ENCODE data around the gene HLA-DPB1. TPM values are rescaled to one million over a fixed set of nuclear protein-coding genes. Genes with fewer than 3 reads are reported as not detected.

Gene HLA-DPB1
- total RNA-seq, 4 donors from 2014 or later = 9.5 to 104 (median 19.7) TPM

- no peaks in the 10 kb centered on the region for H3K4me1 ChIP-seq
- TF ChIP-seq POLR2A (IDR thresholded peaks at IDR 0.05) (no peak), CTCF (IDR thresholded peaks at IDR 0.05) (no peak)
- no peak overlapping the region for H3K27ac ChIP-seq
- no peaks in the 10 kb centered on the region for H3K36me3 ChIP-seq
- H3K9me3 ChIP-seq = no peaks in the 10 kb centered on the region
- H3K4me3 ChIP-seq = no peak overlapping the region
- no peak for DNase-seq
- H3K27me3 ChIP-seq = no peaks in the 10 kb centered on the region
Observed at GRCh38 chr6:33036535-33036934, 39.3 kb upstream of the HLA-DPB1 start.

- H3K27me3 ChIP-seq = no peaks in the 10 kb centered on the region
- no peak for TF ChIP-seq POLR2A (IDR thresholded peaks at IDR 0.05)
- no peak for TF ChIP-seq CTCF (IDR thresholded peaks at IDR 0.05)
Observed at GRCh38 chr6:33040157-33040556, 35.6 kb upstream of the HLA-DPB1 start.

GRCh38 chr6:33049323-33050013, 26.3 kb upstream of the HLA-DPB1 start:
- H3K9me3 ChIP-seq = no peaks in the 10 kb centered on the region
- no peaks in the 10 kb centered on the region for H3K27me3 ChIP-seq
- no peak overlapping the region for H3K27ac ChIP-seq
- DNase-seq = no peak
- no peaks in the 10 kb centered on the region for H3K4me1 ChIP-seq
- no peaks in the 10 kb centered on the region for H3K36me3 ChIP-seq
- TF ChIP-seq POLR2A (IDR thresholded peaks at IDR 0.05) (no peak), CTCF (IDR thresholded peaks at IDR 0.05) (peak in 1 of 6 experiments; percentile 14)
- H3K4me3 ChIP-seq = no peak overlapping the region

More at GRCh38 chr6:33040157-33040556, 35.6 kb upstream of the HLA-DPB1 start:
- no peak overlapping the region for H3K4me3 ChIP-seq
- no peak overlapping the region for H3K27ac ChIP-seq
- no peaks in the 10 kb centered on the region for H3K9me3 ChIP-seq
- no peaks in the 10 kb centered on the region for H3K4me1 ChIP-seq
- no peaks in the 10 kb centered on the region for H3K36me3 ChIP-seq
- DNase-seq = no peak

- DNase-seq = no peak
- Histone ChIP-seq H3K9me3 (no peaks in the 10 kb centered on the region), H3K27ac (no peak overlapping the region), H3K27me3 (no peaks in the 10 kb centered on the region), H3K36me3 (no peaks in the 10 kb centered on the region), H3K4me3 (no peak overlapping the region), H3K4me1 (no peaks in the 10 kb centered on the region)
- TF ChIP-seq POLR2A (IDR thresholded peaks at IDR 0.05) (no peak), CTCF (IDR thresholded peaks at IDR 0.05) (no peak)
Observed at GRCh38 chr6:33050014-33050810, 25.6 kb upstream of the HLA-DPB1 start.

- Histone ChIP-seq H3K4me1 (no peaks in the 10 kb centered on the region), H3K36me3 (no peaks in the 10 kb centered on the region), H3K27me3 (no peaks in the 10 kb centered on the region), H3K9me3 (no peaks in the 10 kb centered on the region), H3K27ac (no peak overlapping the region), H3K4me3 (no peak overlapping the region)
- TF ChIP-seq CTCF (IDR thresholded peaks at IDR 0.05) (no peak), POLR2A (IDR thresholded peaks at IDR 0.05) (no peak)
- DNase-seq = no peak
Observed at GRCh38 chr6:33052627-33053026, 23.2 kb upstream of the HLA-DPB1 start.
